ENCODE data around the gene GPM6B.

GPM6B gene, protein sequence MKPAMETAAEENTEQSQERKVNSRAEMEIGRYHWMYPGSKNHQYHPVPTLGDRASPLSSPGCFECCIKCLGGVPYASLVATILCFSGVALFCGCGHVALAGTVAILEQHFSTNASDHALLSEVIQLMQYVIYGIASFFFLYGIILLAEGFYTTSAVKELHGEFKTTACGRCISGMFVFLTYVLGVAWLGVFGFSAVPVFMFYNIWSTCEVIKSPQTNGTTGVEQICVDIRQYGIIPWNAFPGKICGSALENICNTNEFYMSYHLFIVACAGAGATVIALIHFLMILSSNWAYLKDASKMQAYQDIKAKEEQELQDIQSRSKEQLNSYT

DNA sequence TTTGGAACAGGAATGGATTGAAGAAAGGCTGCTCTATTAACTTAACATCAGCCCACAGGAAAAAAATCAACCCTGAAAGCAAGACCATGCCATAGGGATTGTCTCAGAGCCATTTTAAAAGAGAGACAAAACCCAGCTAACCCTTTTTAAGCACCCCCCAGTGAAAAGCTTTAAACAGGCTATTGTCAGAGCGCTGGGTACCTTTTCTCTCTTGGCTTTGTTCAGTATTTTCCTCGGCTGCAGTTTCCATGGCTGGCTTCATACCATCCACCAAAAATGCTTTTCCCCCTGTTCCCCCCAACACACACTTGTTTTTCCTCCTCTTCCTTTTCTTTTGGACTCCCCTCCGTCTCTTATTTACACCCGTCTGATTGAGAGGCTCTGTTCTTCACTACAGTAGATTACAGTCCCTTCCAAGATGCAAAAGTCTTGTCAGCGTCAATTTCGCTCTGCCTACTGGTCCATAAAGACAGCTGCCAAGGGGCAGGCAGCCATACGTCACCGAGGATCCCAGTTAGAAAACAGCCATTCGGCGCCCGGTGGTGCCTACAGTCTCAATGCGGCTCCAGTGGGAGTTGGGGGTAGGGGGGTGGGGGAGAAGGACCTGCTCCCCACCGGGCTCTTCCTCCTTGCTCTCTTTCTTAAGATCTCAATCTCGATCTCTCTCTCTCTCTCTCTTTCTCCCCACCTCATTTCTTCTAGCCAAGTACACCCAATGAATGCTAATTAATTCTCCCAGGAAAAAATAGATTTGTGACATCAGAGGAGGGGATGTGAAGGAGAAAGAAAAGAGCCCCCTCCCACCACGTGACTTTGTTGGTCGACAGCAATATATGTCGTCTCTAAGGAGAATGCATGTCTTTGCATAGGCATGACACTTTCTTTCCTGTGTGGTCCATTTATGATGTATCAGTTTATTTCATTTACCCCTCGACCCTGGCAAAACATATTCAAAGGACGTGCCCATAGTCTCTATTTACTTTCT is at the start of gene GPM6B:
Gene GPM6B (minus strand): TSS at position 451 of the 985 bp plus-strand sequence. CDS start 189 bp downstream, at position 262.
- DNase-seq (ENCODE audit: low read depth): no peak

DNA sequence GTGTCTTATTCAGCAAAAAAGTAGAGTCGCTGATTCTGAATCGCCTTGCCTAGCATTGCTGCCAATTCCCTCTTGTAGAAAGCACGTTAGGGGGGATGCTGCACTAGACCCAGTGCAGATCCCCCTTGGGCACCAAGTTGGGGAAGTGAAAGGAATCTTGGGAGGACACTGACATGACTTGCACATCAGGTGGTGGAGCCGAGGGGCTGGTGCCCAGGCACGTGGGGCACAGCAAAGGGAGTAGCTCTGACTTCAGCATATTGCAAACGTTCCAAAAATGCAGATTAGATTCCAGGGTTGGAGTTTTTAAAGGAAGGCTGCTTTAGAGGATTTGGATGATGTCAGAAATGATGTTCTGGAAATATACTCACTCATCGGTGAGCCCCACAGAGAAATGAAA is 47.4 kb upstream of the GPM6B start:
- DNase-seq (ENCODE audit: low read depth): no peak

DNA sequence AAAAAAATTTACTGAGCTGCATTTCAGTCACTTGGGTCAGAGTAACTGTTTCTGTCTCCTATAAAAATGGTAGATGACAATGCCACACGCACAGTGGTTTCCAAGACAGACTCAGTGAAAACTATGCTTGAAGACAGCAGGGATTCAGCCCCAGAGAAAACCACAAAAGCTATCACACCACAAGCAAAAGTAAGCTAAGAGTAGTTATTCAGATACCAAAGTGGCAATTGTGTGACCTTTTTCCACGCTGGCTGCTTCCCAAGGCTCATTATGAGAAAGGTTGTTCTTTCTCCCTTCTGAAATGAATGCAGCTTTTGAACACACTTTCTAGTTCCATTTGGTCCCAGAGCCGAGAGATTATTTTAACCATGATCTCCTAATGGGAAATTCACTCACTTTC is 46.4 kb upstream of the GPM6B start:
- no peak for DNase-seq (ENCODE audit: low read depth)

DNA sequence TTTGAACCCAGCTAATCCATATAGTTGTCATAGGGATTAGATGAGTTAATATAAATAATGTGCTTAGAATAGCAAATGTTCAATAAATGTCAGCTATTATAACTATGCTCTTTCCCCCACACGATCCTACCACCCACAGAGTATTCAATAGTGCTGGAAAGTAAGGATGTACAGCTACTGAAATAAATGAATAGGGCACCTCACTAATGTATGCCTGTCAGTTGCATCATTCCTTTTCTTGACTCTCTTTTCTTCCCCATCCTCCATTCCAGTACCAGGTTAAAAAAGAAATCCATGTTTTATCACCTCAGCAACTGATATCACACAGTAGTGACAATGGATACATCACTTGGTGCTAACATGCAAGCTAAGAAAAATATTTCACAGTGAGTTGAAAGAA is 42.8 kb upstream of the GPM6B start:
- no peak for DNase-seq (ENCODE audit: low read depth)

DNA sequence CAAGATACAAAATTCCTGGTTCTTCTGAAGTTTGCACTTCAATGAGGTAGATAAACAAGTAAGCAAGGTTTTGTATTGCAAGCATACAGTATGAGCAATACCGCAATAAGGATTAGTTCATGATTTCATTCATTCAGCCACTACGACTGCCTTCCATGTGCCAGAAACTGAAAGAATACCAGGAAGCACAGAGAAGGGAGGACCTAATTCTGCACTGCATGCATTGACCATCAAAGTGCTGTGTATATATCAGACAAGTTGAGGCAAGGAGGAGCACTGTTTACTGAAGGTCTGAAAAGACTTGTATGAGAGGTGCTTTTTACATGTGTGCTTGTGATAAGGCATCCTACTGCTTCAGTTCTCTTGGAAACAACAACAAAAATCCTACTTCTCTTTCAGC is 40.9 kb upstream of the GPM6B start:
- DNase-seq (ENCODE audit: low read depth): no peak

DNA sequence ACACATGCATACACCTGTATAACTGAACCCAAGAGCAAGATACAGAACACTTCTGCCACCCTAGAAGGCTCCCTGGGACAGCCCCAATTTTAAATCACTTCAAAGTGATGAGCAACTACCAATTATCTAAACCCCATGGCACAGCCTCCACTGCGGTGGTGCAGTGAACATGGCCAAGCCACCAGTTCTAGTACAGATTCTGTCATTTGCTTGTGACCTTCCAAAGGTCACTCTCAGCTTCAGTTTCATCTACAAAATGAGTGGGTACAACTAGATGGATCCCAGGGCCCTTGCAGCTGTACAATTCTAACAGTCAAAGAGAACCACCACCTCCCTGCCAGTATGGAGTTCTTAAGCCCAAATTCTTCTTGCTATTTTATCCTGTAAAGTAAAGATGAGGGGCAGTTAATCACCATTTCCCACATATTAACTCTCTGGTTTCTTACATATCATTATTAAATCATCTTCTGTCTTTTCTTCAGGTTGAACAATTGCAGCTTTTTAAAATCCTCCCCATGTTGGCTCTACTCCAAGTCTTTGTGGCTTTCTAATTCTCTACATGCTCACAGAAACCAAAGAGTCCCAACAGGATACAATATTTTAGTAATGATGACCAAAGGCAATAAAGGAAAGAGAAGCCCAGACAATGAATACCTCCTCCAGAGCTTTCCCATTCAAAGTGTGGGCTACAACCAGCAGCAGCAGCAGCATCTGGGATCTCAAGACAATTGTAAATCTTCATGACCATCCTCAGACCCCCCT is 39.0 kb upstream of the GPM6B start:
- no peak for DNase-seq (ENCODE audit: low read depth)

DNA sequence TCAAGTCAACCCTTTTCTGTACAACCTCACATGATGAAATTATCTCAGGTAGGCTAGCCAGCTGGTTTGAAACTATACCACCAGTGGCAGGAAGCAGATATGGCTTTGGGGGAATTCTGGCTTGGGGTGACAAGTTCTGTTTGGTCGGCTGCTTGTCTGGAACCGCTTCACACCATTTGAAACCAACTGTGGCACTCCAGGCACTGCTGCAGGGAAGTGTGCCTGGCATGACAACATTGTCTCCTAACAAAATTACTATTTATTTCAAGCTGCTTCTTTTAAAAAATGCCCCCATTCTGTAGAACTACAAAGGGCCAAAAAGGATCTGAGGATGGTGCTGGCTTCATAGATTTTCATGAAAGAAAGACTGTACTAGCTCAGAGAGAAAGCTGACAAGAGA is 37.1 kb upstream of the GPM6B start:
- no peak for DNase-seq (ENCODE audit: low read depth)

DNA sequence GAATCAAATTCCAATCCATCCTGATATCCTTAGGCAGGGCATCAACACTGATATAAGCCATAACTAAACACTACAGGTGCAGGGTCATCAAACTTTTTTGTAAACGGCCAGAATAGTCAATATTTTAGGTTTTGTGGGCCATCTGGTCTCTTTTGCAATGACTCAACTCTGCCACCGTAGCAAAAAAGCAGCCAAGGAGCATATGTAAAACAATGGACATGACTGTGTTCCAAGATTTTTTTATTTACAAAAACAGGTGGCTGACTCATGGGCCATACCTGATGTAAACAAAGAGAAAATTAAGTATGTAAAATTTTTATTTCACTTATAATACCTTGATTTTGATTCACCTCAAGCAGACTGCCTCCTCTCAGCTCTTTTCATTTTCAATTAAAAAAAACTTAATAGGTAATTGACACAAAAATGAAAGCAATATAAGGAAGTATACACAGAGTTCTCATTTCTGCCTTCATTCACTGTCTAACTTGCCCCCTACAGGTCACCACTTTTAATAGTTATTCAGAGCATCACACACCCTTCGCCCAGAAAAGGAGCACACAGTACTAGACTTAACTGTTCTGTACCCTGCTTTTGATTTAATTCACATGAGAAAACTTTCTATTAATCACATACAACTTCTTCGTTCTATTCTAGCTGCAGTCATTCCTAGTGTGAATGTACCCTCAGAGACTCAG is 35.3 kb upstream of the GPM6B start:
- peak; percentile 0 for DNase-seq (ENCODE audit: low read depth)

DNA sequence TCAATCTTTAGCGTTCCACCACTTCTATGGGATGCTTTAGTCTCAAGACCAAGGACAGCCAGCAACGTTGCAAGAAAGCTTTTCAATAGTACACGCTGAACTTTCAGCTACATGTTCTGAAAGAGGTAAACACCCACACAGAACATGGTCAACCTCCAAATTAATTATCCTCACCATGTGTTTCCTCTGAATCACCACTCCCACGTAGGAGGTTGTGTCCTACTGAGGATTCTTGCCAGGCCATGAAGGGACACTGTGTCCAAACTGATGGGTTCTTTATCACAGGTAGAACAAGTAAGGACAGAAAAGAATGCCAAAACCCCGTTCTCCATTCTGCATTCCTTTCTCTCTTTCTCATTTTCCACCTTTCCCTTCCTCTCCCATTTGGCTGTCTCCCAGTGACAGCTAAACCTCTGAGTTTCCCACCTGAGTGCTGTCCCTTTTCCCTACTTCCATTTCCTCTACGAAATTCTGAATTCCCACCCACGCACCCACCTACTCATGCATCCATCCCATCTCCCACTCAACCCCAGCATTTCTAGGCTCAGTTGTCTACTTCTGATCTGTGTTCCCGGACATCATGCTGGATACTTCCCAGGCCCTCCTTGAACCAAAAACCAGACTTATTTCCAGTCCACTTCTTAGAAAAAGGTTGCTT is 29.0 kb upstream of the GPM6B start:
- no peak for DNase-seq (ENCODE audit: low read depth)

DNA sequence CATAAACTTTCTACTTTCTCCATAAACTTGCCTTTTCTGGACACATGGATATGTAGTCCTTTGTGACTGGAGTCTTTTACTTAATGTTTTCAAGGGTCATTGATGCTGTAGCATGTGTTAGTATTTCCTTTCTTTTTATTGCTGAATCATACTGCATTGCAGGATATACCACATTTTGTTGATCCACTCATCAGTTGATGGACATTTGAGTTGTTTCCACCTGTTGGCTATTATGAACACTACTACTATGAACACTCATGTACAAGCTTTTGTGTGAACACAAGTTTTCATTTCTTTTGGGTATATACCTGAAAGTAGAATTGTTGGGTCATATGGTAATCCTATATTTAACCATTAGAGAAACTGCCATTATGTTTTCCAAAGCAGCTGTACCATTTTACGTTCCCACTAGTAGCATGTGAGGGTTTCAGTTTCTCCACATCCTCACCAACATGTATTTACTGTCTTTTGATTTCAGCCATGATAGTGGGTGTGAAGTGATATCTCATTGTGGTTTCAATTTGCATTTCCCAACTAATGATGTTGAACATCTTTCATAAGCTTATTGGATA is 26.3 kb upstream of the GPM6B start:
- DNase-seq (ENCODE audit: low read depth): no peak

DNA sequence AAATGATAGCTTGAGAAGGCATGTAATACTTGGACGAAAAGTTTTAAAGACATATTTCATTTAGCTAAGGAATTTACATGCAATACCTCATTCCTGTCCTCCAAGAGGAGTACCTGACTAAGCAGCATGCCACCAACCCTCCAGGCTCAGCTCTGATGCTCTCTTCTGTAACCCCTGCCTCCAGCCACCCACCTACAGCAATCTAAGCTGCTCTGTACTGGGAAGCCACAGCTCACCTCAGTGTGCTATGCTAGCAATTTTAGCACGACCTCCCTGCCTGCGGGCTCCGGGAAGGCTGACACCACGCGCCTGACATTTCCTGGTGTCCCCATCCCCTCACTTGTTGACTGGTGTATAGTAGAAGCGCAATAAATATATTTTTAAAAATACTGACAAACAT is 23.2 kb upstream of the GPM6B start:
- DNase-seq (ENCODE audit: low read depth): no peak

DNA sequence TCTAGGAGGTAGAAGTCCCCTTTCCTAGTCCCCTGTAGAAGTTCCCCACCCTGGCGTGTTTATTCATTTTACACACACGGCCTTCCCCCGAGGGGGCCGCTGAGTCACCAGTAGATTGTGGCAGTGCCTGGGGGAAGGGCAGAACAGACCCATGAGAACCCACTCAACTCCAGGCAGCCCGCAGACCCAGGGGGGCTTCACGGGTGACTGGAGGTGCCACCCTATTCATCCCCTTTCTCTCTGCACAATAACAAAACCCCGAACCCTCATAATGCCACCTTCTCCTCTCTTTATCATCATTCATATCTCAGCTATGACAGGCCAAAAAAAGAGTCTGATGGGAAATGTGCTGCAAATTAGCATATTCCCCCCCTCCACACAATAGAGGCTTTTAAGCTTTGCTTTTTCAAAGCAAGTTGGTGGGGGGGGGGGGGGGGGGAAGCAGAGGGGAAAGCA is 20.4 kb upstream of the GPM6B start:
- DNase-seq (ENCODE audit: low read depth): no peak

DNA sequence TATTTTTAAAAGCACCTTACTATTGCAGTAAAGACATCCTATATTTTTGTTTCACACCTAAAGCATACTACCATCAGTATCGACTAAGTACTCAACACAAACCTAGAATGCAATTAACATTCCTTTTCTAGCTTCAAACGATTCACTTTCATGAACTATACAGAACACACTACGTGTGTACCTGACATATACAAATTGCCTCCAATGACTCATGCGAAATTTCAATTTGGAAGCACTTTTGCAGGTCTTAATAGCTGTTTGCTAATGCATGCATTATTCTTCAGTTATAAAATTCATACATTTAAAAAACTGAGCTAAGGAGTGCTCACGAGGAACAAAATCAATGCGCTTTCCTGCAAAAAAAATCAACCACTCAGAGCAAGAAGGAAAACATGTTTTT is 19.7 kb upstream of the GPM6B start:
- no peak for DNase-seq (ENCODE audit: low read depth)

DNA sequence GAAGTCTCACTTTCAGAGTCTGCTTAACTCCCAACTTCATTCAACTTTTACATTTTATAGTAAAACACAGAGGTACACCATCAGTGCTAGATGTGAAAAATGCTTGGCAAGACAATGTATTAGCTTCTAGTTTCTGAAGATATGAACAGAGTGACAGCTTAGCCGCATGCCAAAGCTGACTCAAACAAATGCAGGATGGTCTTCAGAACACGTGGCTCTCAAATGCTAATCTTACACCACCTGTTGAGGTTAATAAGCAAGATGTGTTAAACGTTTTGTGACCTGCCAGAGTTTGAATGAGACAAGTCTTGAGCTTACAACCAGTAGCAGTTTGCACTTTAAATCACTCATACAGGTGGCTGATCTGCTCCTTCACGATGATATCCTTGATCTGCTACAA is 18.9 kb upstream of the GPM6B start:
- no peak for DNase-seq (ENCODE audit: low read depth)

DNA sequence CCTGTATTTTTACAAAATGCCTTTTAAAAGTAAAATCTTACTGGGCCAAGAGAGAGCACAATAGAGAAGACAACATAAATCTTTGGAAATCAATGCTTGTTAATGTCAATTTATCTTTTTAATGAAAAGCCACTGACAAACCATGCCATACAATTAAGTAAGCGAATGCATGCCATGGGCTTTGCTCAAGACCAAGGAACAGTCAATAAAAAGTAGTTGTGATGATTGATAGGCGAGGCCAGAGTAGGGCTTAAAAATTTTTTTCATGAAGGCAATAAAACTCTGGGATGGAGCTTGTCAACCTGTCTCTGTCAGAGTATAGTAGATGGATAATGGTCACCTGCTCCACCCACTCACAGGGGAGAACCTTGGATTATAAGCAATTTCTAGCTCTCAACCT is 17.5 kb upstream of the GPM6B start:
- DNase-seq (ENCODE audit: low read depth): no peak

DNA sequence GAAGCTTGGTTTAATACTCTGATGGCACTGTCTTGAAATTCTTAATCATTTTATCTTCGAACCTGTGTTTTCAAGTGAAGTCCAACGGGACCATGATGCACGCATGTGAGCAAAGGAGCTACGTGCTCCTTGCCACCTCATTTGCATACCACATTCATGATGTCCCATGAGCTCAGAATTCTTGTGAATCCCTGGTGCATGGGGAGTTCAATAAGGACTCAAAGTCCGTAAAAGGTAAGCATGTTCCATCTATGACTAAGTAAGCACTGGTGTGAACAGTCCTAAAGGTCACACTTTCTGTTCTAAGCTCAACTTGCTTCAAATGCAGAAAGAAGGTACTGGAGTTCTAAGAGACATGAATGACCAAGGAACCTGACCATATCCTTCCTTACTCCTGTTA is 13.1 kb upstream of the GPM6B start:
- no peak for DNase-seq (ENCODE audit: low read depth)

DNA sequence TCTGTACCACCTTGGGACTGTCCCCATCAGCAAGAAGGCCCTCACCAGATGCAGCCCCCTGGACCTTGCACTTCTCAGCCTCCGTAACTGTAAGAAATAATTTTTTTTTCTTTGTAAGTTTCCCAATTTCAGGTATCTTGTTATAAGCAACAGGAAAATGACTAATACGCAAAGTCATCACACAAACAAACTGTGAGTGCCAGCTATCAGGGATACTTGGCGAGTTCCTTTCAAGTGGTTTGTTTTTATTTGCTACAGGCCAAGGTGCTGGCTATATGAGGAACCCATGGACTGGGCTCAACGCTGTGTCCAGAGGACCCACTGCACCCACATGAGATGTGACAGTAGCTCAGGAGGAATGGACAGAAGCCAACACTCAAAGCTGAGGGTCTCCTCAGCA is 11.5 kb upstream of the GPM6B start:
- no peak for DNase-seq (ENCODE audit: low read depth)

DNA sequence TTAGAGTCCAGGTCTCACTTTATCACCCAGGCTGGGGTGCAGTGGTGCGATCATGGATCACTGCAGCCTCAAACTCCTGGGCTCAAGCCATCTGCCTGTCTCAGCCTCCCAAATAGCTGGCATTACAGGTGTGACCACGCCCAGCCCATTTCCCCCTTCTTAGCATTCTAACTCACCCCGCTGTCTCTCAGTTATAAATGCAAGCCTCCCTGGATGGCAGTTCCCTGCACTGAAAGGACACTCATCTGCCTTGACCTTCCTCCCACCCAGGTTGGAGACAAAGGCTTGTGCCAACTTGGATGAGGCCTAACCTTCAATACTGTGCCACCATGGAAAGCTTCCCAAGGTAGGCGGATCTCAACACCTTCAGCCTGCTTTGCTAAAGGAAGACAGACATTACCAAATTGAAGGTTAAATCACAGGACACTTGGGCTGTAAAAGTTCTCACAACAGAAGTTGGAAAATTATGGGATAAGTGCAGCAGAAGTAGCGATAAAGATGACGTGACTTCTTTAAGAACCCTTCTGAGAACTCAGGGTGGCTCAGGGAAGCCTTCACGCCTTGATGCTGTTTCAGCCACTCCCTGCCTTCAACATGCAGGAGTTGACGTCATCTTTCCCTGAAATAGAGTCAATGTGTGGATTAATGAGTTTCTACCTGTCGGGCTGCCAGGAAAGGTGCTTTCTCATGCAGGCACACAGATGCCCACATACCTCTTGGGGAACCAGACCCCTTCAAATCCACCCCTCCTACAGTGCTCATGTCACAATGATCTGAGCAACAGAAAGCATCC is 10.6 kb upstream of the GPM6B start:
- no peak for DNase-seq (ENCODE audit: low read depth)

DNA sequence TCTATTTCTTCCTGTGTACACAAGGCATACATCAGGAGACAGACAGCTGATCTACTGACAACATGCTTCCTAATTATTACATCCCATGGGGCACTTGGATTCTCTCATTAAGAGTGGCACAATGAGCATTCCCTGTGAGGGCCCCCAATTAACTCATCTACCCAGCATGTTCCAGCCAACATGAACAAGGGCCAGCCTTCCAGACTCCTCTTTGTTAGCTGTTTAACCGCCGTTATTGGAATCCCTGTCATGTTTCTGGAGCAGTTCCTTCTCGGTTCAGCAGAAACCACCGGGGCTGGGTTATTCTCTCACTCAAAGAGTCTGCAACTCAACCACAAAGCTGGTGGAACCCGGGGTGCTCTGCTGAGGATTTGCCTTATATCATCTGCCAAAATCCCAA is 9.9 kb upstream of the GPM6B start:
- no peak for DNase-seq (ENCODE audit: low read depth)

DNA sequence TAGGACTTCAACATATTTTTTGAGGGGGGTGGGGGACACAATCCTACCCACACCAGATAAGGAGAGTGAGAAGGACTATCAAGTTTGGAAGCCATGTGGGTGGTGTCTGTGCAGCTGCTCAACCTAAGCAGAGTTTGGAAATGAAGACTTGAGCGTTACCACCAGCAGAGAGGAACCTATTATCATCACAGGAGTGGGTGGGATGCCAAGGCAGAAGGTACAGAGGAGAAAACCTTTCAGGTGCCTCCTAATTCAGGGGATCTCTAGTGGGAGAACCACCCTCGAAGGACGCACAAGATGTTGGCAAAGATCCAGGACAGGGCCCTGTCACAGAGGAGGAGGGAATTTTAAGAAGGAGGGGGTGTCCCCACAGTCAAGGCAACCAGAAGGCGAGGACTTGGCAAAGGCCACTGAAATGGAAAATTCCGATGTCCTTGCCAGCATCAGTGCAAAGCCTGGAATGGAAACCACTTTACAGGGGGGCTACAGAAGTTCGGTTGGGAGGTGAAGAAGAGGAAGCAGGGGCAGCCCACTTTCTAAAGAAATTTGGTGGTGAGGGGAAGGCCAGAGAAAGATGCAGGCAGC is 8.4 kb upstream of the GPM6B start:
- DNase-seq (ENCODE audit: low read depth): no peak

Measured in ELR (cell line).